GM23248 (cell line): ENCODE results near the gene ATP1B3.

ENCODE experiments used
- EZH2 ChIP-seq: fragments of 200-600 bp; sonication (generic); IDR thresholded peaks from 2 replicates; pipeline ENCODE4 v1.6.1; 2018; ENCODE audit warnings: antibody characterized with exemption, mild to moderate bottlenecking; ENCODE audit not compliant: insufficient read depth, poor library complexity, severe bottlenecking
- EZH2phosphoT487 ChIP-seq: fragments of 200-600 bp; sonication (generic); IDR thresholded peaks from 2 replicates; pipeline ENCODE4 v1.6.1; 2018; ENCODE audit warnings: antibody characterized with exemption, moderate library complexity, mild to moderate bottlenecking, low read depth; ENCODE audit not compliant: insufficient read depth

DNA sequence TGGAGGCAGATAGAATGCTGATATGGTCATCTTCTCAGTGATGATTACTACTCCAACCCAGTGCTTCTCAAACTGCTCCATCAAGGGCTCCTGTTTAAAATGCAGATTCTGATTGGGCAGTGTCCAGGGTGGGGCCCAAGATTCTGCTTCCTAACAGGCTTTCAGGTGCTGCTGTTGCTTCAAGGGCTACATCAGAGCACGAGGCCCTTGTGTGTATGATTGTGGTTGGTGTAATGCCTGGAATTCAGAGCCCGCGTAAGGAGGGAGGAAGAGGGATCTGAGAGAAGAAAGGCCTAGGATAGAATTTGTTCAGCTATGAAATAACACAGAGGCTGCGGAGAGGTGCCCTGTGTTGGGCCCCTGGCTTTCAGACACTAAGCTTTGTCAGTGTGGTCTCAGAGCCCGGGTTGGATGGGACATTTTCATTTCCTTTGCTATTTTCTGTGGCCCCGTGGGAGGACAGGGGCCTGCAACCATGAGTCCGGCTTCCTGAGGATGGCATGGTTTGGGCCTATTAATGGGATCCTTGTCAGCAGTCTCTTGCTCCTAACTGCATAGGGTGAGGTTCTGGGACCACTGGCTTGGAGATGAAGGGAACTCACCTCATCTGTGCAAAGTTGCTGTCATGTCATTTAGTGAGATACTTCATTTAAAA is 53.0 kb downstream of the ATP1B3 start:
- TF ChIP-seq EZH2phosphoT487 (no peak), EZH2 (no peak)
